ENCODE measurements around the gene HOXB9. TPM values are rescaled to one million over a fixed set of nuclear protein-coding genes. Genes with fewer than 3 reads are reported as not detected.

The HOXB9 gene
- total RNA-seq, 1 experiment from 2014 or later, result not detected

- Histone ChIP-seq H3K9me3 (ENCODE audit: control insufficient read depth, low read depth, low read length) (no peaks in the 10 kb centered on the region), H2AK5ac (ENCODE audit: insufficient read length, low read length) (no peak overlapping the region), H3K4me1 (ENCODE audit: insufficient read depth, low read length) (no peaks in the 10 kb centered on the region), H4K91ac (ENCODE audit: insufficient read length, low read depth, low read length) (no peak overlapping the region), H3K23me2 (ENCODE audit: insufficient read length, low read depth, low read length, poor library complexity, severe bottlenecking) (no peaks in the 10 kb centered on the region), H3K27me3 (ENCODE audit: insufficient read depth, low read length) (peaks cover 99% of the 10 kb centered on the region), H3K27ac (ENCODE audit: insufficient read length, low read depth, low read length) (no peak overlapping the region), H2BK120ac (ENCODE audit: low read depth, low read length, poor library complexity, severe bottlenecking) (no peak overlapping the region), H2AFZ (ENCODE audit: low read length) (no peak overlapping the region), H3T11ph (ENCODE audit: low read length) (no peak overlapping the region), H3K79me2 (ENCODE audit: insufficient read depth, low read length) (no peaks in the 10 kb centered on the region), H3K4ac (ENCODE audit: low read depth, low read length) (no peak overlapping the region), H4K5ac (ENCODE audit: insufficient read length, low read depth, low read length) (no peak overlapping the region), H2BK20ac (ENCODE audit: low read depth, low read length, poor library complexity, severe bottlenecking) (no peak overlapping the region), H3K79me1 (ENCODE audit: insufficient read depth, low read depth, low read length, poor library complexity, severe bottlenecking) (no peaks in the 10 kb centered on the region), H4K20me1 (ENCODE audit: control insufficient read depth, insufficient read depth, insufficient read length) (no peaks in the 10 kb centered on the region), H2BK5ac (ENCODE audit: insufficient read length, low read length) (no peak overlapping the region), H4K8ac (replicated peaks; ENCODE audit: insufficient read length, low read depth, low read length) (no peak overlapping the region), H3K14ac (ENCODE audit: insufficient read depth, low read length) (no peak overlapping the region), H3K23ac (ENCODE audit: insufficient read length, low read depth, low read length) (no peak overlapping the region), H3K9ac (ENCODE audit: extremely low read depth, insufficient read length, low read length) (no peak overlapping the region), H2BK15ac (ENCODE audit: low read depth, low read length) (no peak overlapping the region), H2BK12ac (ENCODE audit: insufficient read length, low read depth, low read length) (no peak overlapping the region), H3K18ac (ENCODE audit: insufficient read length, low read depth, low read length) (no peak overlapping the region), H3K4me2 (ENCODE audit: insufficient read depth, insufficient read length, low read length) (no peak overlapping the region), H3K56ac (ENCODE audit: insufficient read length, low read depth, low read length) (no peak overlapping the region)
- TF ChIP-seq CTCF (conservative IDR thresholded peaks at IDR 0.05), result no peak
- peaks cover 4 to 29% of the 10 kb centered on the region in 2 experiments for H3K4me1 Mint-ChIP-seq
- H3K9me3 Mint-ChIP-seq, result peaks cover 5 to 15% of the 10 kb centered on the region in 2 experiments; a peak in 2 of 5 replicates
- H3K36me3 Mint-ChIP-seq (ENCODE audit: insufficient read depth in 1 of 3, low read depth in 3 of 3), result no peaks in the 10 kb centered on the region
- DNase-seq, result no peak
- no peak overlapping the region for H3K27ac Mint-ChIP-seq
- peaks cover 100% of the 10 kb centered on the region for H3K27me3 Mint-ChIP-seq (ENCODE audit: low read depth)
- WGBS (ENCODE audit: extremely low coverage, insufficient read length, low lambda C conversion rate), result no CpG with 5 or more reads among the region's 14 CpGs
- H3K4me3 Mint-ChIP-seq, result no peak overlapping the region
These were observed 33.6 kb downstream of the HOXB9 start for GRCh38 chr17:48592577-48592976.

All from H9 (cell line).